A549 (cell line): ENCODE results near the gene SPIN1.

Experiments used
- BHLHE40 ChIP-seq: IDR thresholded peaks from 2 replicates; pipeline ENCODE4 v1.6.1; 2012; ENCODE audit warnings: low read depth, low read length, inconsistent platforms
- CTCF ChIP-seq: fragments of >200 bp; sonication (Bioruptor Twin); formaldehyde crosslinking; IDR thresholded peaks from 3 replicates; pipeline ENCODE4 v1.5.1; 2016
- HDAC2 ChIP-seq: fragments of 200-600 bp; sonication (generic); IDR thresholded peaks from 2 replicates; pipeline ENCODE4 v1.6.1; 2016
- HOXA7 ChIP-seq: fragments of 250-450 bp; sonication (Bioruptor Pico); IDR thresholded peaks from 2 replicates; pipeline ENCODE4 v1.5.0; 2020; ENCODE audit warnings: mild to moderate bottlenecking, moderate library complexity
- MAX ChIP-seq: IDR thresholded peaks from 2 replicates; pipeline ENCODE4 v1.6.1; 2012
- POLR2A ChIP-seq: IDR thresholded peaks from 2 replicates; pipeline ENCODE4 v1.6.1; 2012; ENCODE audit warnings: mild to moderate bottlenecking, low read length
- REST ChIP-seq: fragments of 200-600 bp; sonication (generic); IDR thresholded peaks from 2 replicates; pipeline ENCODE4 v1.6.1; 2016; ENCODE audit warnings: antibody characterized with exemption, mild to moderate bottlenecking, moderate library complexity
- RNF2 ChIP-seq: fragments of 200-600 bp; sonication (generic); IDR thresholded peaks from 2 replicates; pipeline ENCODE4 v1.6.1; 2016; ENCODE audit warnings: low read depth, mild to moderate bottlenecking, antibody characterized with exemption, moderate library complexity, borderline replicate concordance
- SMC3 ChIP-seq: fragments of >200 bp; sonication (Bioruptor Twin); formaldehyde crosslinking; IDR thresholded peaks from 3 replicates; pipeline ENCODE4 v1.6.1; 2018; ENCODE audit warnings: inconsistent platforms
- SREBF2 ChIP-seq: fragments of 450-650 bp; IDR thresholded peaks from 2 replicates; pipeline ENCODE4 v1.6.1; 2014; ENCODE audit warnings: mild to moderate bottlenecking, moderate library complexity

GRCh38 chr9:88342246-88342645, 46.0 kb upstream of the SPIN1 start:
- no peak for TF ChIP-seq CTCF
- TF ChIP-seq REST = no peak
- TF ChIP-seq HOXA7 (CRISPR knock-in tag) = no peak
- TF ChIP-seq MAX = no peak
- no peak for TF ChIP-seq SMC3
- no peak for TF ChIP-seq POLR2A
- TF ChIP-seq SREBF2 = no peak
- TF ChIP-seq HDAC2 = no peak
- no peak for TF ChIP-seq RNF2
- TF ChIP-seq BHLHE40 = no peak
